Endothelial cell of umbilical vein (primary cell): Measurements from ENCODE around the gene SENP5.

Experiments
- CTCF ChIP-seq, 2 donors: IDR thresholded peaks; 1 replicate in 1 of 2; 2 replicates in 1 of 2; pipeline ENCODE4 v1.5.1; 2011; ENCODE audit warnings: low read length in 2 of 2, mild to moderate bottlenecking in 2 of 2, moderate library complexity in 2 of 2, control low read depth in 1 of 2, inconsistent platforms in 1 of 2, low read depth in 1 of 2; ENCODE audit not compliant: insufficient read depth in 1 of 2; ENCODE audit errors: extremely low read depth in 1 of 2
- EZH2 ChIP-seq: IDR thresholded peaks from 2 replicates; pipeline ENCODE4 v1.6.1; 2012; ENCODE audit warnings: borderline replicate concordance, low read depth, mild to moderate bottlenecking, moderate library complexity, low read length, inconsistent platforms; ENCODE audit not compliant: severe bottlenecking
- GATA2 ChIP-seq: IDR thresholded peaks from 2 replicates; pipeline ENCODE4 v1.7.0; 2011; ENCODE audit warnings: low read depth, mild to moderate bottlenecking, moderate library complexity, mixed read lengths, low read length; ENCODE audit not compliant: insufficient read length, insufficient read depth
- MAX ChIP-seq: IDR thresholded peaks from 2 replicates; pipeline ENCODE4 v1.6.1; 2011; ENCODE audit not compliant: insufficient read depth, insufficient read length
- POLR2A ChIP-seq: IDR thresholded peaks from 2 replicates; pipeline ENCODE4 v1.6.1; 2012; ENCODE audit warnings: low read depth, mild to moderate bottlenecking, control low read depth, low read length
- POLR2AphosphoS5 ChIP-seq: IDR thresholded peaks from 2 replicates; pipeline ENCODE4 v1.6.1; 2012; ENCODE audit warnings: low read depth, mild to moderate bottlenecking, control low read depth, low read length, moderate library complexity; ENCODE audit not compliant: insufficient read depth

GRCh38 chr3:196942226-196942914, 74.7 kb downstream of the SENP5 start, which contains the start of gene NCBP2:
- peak; percentile 94 for TF ChIP-seq POLR2AphosphoS5
- TF ChIP-seq CTCF (IDR thresholded peaks at IDR 0.05; ENCODE audit: extremely low read depth in 1 of 2, insufficient read depth in 1 of 2, low read depth in 1 of 2, low read length in 2 of 2) = peak; percentile 64 to 81
- TF ChIP-seq EZH2 = no peak
- peak; percentile 90 for TF ChIP-seq POLR2A
- TF ChIP-seq MAX = peak; percentile 90
- TF ChIP-seq GATA2 = no peak
